Left lung (tissue), 10 donors: Measurements from ENCODE around the gene FADS3. TPM values are rescaled to one million over a fixed set of nuclear protein-coding genes. Genes with fewer than 3 reads are reported as not detected.

Experiments used
- ATAC-seq: fragments of 200-7000 bp; cut with Tn5 transposase; one replicate; pipeline ENCODE4 v1.9.1; 2020; ENCODE audit warnings: moderate library complexity
- DNase-seq, 4 donors: peaks; one replicate each; pipeline ENCODE4 v3.0.0-alpha.2; 2013 to 2020
- H3K27ac ChIP-seq, 2 donors: fragments of 200-600 bp; sonication (generic) in 1 of 2; one replicate each; pipeline versions ENCODE4 v1.5.0 to v1.8.0; 2020 to 2021
- H3K27me3 ChIP-seq, 2 donors: fragments of 200-600 bp; sonication (generic) in 1 of 2; one replicate each; pipeline versions ENCODE4 v1.5.0 to v1.8.0; 2020 to 2021
- H3K36me3 ChIP-seq, 2 donors: fragments of 200-600 bp; sonication (generic) in 1 of 2; one replicate each; pipeline versions ENCODE4 v1.5.0 to v1.8.0; 2020 to 2021
- H3K4me1 ChIP-seq, 2 donors: fragments of 200-600 bp; one replicate each; pipeline ENCODE4 v1.8.0; 2021
- H3K4me3 ChIP-seq, 2 donors: fragments of 200-600 bp; sonication (generic) in 1 of 2; one replicate each; pipeline versions ENCODE4 v1.5.0 to v1.8.0; 2020 to 2021; ENCODE audit warnings: mild to moderate bottlenecking in 1 of 2
- H3K9me3 ChIP-seq, 2 donors: fragments of 200-600 bp; sonication (generic) in 1 of 2; one replicate each; pipeline versions ENCODE4 v1.5.0 to v1.8.0; 2020 to 2021
- CTCF ChIP-seq, 2 donors: fragments of 200-600 bp; sonication (generic) in 1 of 2; IDR thresholded peaks; one replicate each; pipeline versions ENCODE4 v1.5.0 to v1.8.0; 2021; ENCODE audit warnings: antibody characterized with exemption in 2 of 2
- intact Hi-C, 2 donors: fragments of 100-400 bp; cut with DNase I; formaldehyde crosslinking; loops; one replicate each; pipeline versions ENCODE4 v1.11.2 to v1.14.2; 2022
- polyA plus RNA-seq, 6 donors: library from polyadenylated mRNA; unstranded; fragments of 120-200 nt; gene quantifications; one replicate each; pipeline ENCODE4 v1.2.1, GENCODE V29; 2013; ENCODE audit not compliant: insufficient read length in 6 of 6
- total RNA-seq, 2 donors: library from RNA; stranded (reverse); fragmentation: NEBNext Ultra II Directional; extraction: Animal tissue kit (Norgen Biotek cat#: 25700); gene quantifications; one replicate each; pipeline ENCODE4 v1.2.1, GENCODE V29; 2021
- donor health status: DM: no; HTN: yes; CAD: no.
- donor health status: DM: no; HTN: no; CAD: no.

Gene FADS3
- total and polyA plus RNA-seq, 8 donors = 8.3 to 71.4 (median 12.9) TPM

- ATAC-seq (peak; percentile 63), DNase-seq (peak in 2 of 4 donors; percentile 62 to 80)
- Histone ChIP-seq H3K27ac (no peak overlapping the region), H3K36me3 (peaks cover 0 to 13% of the 10 kb centered on the region in 2 donors), H3K4me1 (peaks cover 0 to 7% of the 10 kb centered on the region in 2 donors), H3K9me3 (no peaks in the 10 kb centered on the region), H3K27me3 (peaks cover 0 to 8% of the 10 kb centered on the region in 2 donors), H3K4me3 (no peak overlapping the region)
- no peak for TF ChIP-seq CTCF (IDR thresholded peaks at IDR 0.05)
- intact Hi-C loops = no loop called here
Observed at GRCh38 chr11:61874377-61874809, 17.0 kb downstream of the FADS3 start.

- no peak for TF ChIP-seq CTCF (IDR thresholded peaks at IDR 0.05)
- H3K4me1 ChIP-seq = peaks cover 0 to 7% of the 10 kb centered on the region in 2 donors
- H3K36me3 ChIP-seq = peaks cover 0 to 8% of the 10 kb centered on the region in 2 donors
- H3K27ac ChIP-seq = no peak overlapping the region
- H3K4me3 ChIP-seq = no peak overlapping the region
- DNase-seq (peak in 1 of 4 donors; percentile 67), ATAC-seq (no peak)
- peaks cover 0 to 8% of the 10 kb centered on the region in 2 donors for H3K27me3 ChIP-seq
- intact Hi-C loops = no loop called here
- H3K9me3 ChIP-seq = no peaks in the 10 kb centered on the region
Observed at GRCh38 chr11:61873588-61874376, 17.6 kb downstream of the FADS3 start.

GRCh38 chr11:61872935-61873565 lies 18.3 kb downstream of the FADS3 start:
- Histone ChIP-seq H3K9me3 (no peaks in the 10 kb centered on the region), H3K27me3 (peaks cover 0 to 8% of the 10 kb centered on the region in 2 donors), H3K4me3 (no peak overlapping the region), H3K27ac (no peak overlapping the region), H3K4me1 (peaks cover 0 to 7% of the 10 kb centered on the region in 2 donors), H3K36me3 (peaks cover 0 to 1% of the 10 kb centered on the region in 2 donors)
- intact Hi-C loops = no loop called here
- DNase-seq (no peak), ATAC-seq (no peak)
- TF ChIP-seq CTCF (IDR thresholded peaks at IDR 0.05) = no peak

- Histone ChIP-seq H3K27me3 (peaks cover 0 to 8% of the 10 kb centered on the region in 2 donors), H3K36me3 (peaks cover 0 to 5% of the 10 kb centered on the region in 2 donors), H3K9me3 (no peaks in the 10 kb centered on the region), H3K4me3 (no peak overlapping the region), H3K4me1 (peaks cover 0 to 7% of the 10 kb centered on the region in 2 donors), H3K27ac (no peak overlapping the region)
- peak; percentile 80 to 86 for TF ChIP-seq CTCF (IDR thresholded peaks at IDR 0.05)
- DNase-seq (peak; percentile 57 to 92 (median 74)), ATAC-seq (peak; percentile 94)
- intact Hi-C loops = no loop called here
Observed at GRCh38 chr11:61871158-61871597, 20.2 kb downstream of the FADS3 start.

GRCh38 chr11:61870541-61871031 lies 20.8 kb downstream of the FADS3 start:
- TF ChIP-seq CTCF (IDR thresholded peaks at IDR 0.05) = no peak
- DNase-seq = no peak
- Histone ChIP-seq H3K36me3 (peaks cover 0 to 11% of the 10 kb centered on the region in 2 donors), H3K9me3 (no peaks in the 10 kb centered on the region), H3K27ac (no peak overlapping the region), H3K4me1 (peaks cover 0 to 7% of the 10 kb centered on the region in 2 donors), H3K4me3 (no peak overlapping the region), H3K27me3 (peaks cover 0 to 8% of the 10 kb centered on the region in 2 donors)
- intact Hi-C loops = no loop called here
- no peak for ATAC-seq
